T-cell (primary cell): ENCODE measurements around the gene ST8SIA1. TPM values are rescaled to one million over a fixed set of nuclear protein-coding genes. Genes with fewer than 3 reads are reported as not detected.

Source experiments
- ATAC-seq, 4 experiments: fragments of 200-7000 bp in 3 of 4; fragments of 150-1000 bp in 1 of 4; cut with Tn5 transposase; replicated peaks in 1 of 4; 1 replicate in 3 of 4; 2 replicates in 1 of 4; pipeline ENCODE4 v1.10.0; 2021; ENCODE audit warnings: moderate library complexity in 3 of 4, mild to moderate bottlenecking in 2 of 4, moderate number of reproducible peaks in 1 of 4
- CTCF ChIA-PET, 2 donors: fragments of 300-600 bp; sonication (Branson Sonifier 250); formaldehyde crosslinking; loops; one replicate each; lab custom pipeline; 2022; ENCODE audit warnings: antibody characterized with exemption in 2 of 2; lab: Charles Lee
- POLR2A ChIA-PET, 2 donors: fragments of 300-600 bp; sonication (Branson Sonifier 250); formaldehyde crosslinking; loops; one replicate each; lab custom pipeline; 2022; ENCODE audit warnings: antibody characterized with exemption in 2 of 2; lab: Charles Lee
- DNase-seq, 35 experiments: peaks; one replicate each; pipeline versions ENCODE4 v3.0.0 to v3.0.0-alpha.2; 2013 to 2023
- H3K27ac ChIP-seq: one replicate; pipeline ENCODE4 v1.5.1; 2013; ENCODE audit warnings: low read length
- H3K27me3 ChIP-seq, 2 experiments: replicated peaks in 1 of 2; 1 replicate in 1 of 2; 2 replicates in 1 of 2; pipeline versions ENCODE4 v1.6.1 to v1.7.0; 2013; ENCODE audit warnings: low read length in 1 of 2, mixed read lengths in 1 of 2; ENCODE audit not compliant: control insufficient read depth in 2 of 2, insufficient read depth in 2 of 2; ENCODE audit errors: extremely low read depth in 1 of 2
- H3K36me3 ChIP-seq, 2 donors: 1 replicate in 1 of 2; 2 replicates in 1 of 2; pipeline versions ENCODE4 v1.6.1 to v1.7.0; 2013; ENCODE audit warnings: low read length in 1 of 2; ENCODE audit not compliant: control insufficient read depth in 2 of 2, insufficient read depth in 1 of 2; ENCODE audit errors: extremely low read depth in 1 of 2
- H3K4me1 ChIP-seq, 2 experiments: 1 replicate in 1 of 2; 2 replicates in 1 of 2; pipeline versions ENCODE4 v1.6.1 to v1.7.0; 2013; ENCODE audit warnings: low read length in 2 of 2, mixed read lengths in 1 of 2; ENCODE audit not compliant: insufficient read depth in 2 of 2, control insufficient read depth in 1 of 2; ENCODE audit errors: extremely low read depth in 1 of 2
- H3K4me3 ChIP-seq, 2 donors: 1 replicate in 1 of 2; 2 replicates in 1 of 2; pipeline versions ENCODE4 v1.5.1 to v1.7.0; 2013; ENCODE audit warnings: mild to moderate bottlenecking in 2 of 2, low read length in 1 of 2, moderate library complexity in 1 of 2; ENCODE audit not compliant: control insufficient read depth in 1 of 2; ENCODE audit errors: extremely low read depth in 1 of 2
- H3K9me3 ChIP-seq: 2 replicates; pipeline ENCODE4 v1.7.0; 2013
- H3K27ac Mint-ChIP-seq, 2 donors: one replicate each; pipeline ENCODE4 v1.8.0; 2020 to 2021; ENCODE audit warnings: mild to moderate bottlenecking in 2 of 2, mixed read lengths in 2 of 2
- H3K27me3 Mint-ChIP-seq, 2 donors: one replicate each; pipeline ENCODE4 v1.8.0; 2021 to 2022; ENCODE audit warnings: mixed read lengths in 2 of 2
- H3K36me3 Mint-ChIP-seq: one replicate; pipeline ENCODE4 v1.8.0; 2021; ENCODE audit warnings: mixed read lengths
- H3K4me1 Mint-ChIP-seq, 3 donors: one replicate each; pipeline ENCODE4 v1.8.0; 2020 to 2022; ENCODE audit warnings: mixed read lengths in 3 of 3, mild to moderate bottlenecking in 1 of 3
- H3K4me3 Mint-ChIP-seq, 3 donors: one replicate each; pipeline ENCODE4 v1.8.0; 2020 to 2022; ENCODE audit warnings: mild to moderate bottlenecking in 3 of 3, mixed read lengths in 3 of 3, moderate library complexity in 3 of 3
- H3K9me3 Mint-ChIP-seq, 3 donors: one replicate each; pipeline ENCODE4 v1.8.0; 2020 to 2022; ENCODE audit warnings: mixed read lengths in 3 of 3
- WGBS: methylation state at CpG from one replicate; pipeline ENCODE4 v1.1.5; 2013; ENCODE audit warnings: missing lambda C conversion rate; ENCODE audit not compliant: insufficient coverage; 5-methylcytosine and 5-hydroxymethylcytosine counted together
- total RNA-seq, 35 experiments: library from RNA in 6 of 35; stranded (reverse) in 6 of 35; fragments of 120-200 nt in 1 of 35; gene quantifications; one replicate each; pipeline versions ENCODE4 v1.2.1 to v1.2.4 and lab custom pipeline; 2013 to 2026

Gene ST8SIA1
- total RNA-seq, 5 donors from 2014 or later (not counting 1 experiment from before 2014, with no cell fraction given) = 10.8 to 19.8 (median 15.2) TPM

GRCh38 chr12:22206111-22206728 is 128.3 kb downstream of the ST8SIA1 start:
- WGBS = 92% methylated on average over 5 of the region's 6 CpGs

GRCh38 chr12:22204391-22204790 is 130.1 kb downstream of the ST8SIA1 start:
- Mint-ChIP-seq H3K27ac (no peak overlapping the region), H3K36me3 (peaks cover 32% of the 10 kb centered on the region), H3K9me3 (peaks cover 6 to 12% (median 10%) of the 10 kb centered on the region in 3 donors), H3K27me3 (no peaks in the 10 kb centered on the region), H3K4me3 (no peak overlapping the region), H3K4me1 (peaks cover 0 to 1% (median 0%) of the 10 kb centered on the region in 3 donors)
- DNase-seq (no peak), ATAC-seq (no peak)
- Histone ChIP-seq H3K9me3 (peaks cover 3% of the 10 kb centered on the region), H3K36me3 (no peaks in the 10 kb centered on the region), H3K4me3 (no peak overlapping the region), H3K27ac (no peak overlapping the region), H3K27me3 (no peaks in the 10 kb centered on the region), H3K4me1 (no peaks in the 10 kb centered on the region)
- WGBS = 64% methylated on average over 1 of the region's 1 CpG
- POLR2A ChIA-PET = interaction anchor here in 1 of 2 donors (0.5 kb wide), 1 partner anchor 172 kb away, joined by 3 read pairs; no protein-coding TSS in a partner anchor
- CTCF ChIA-PET = no interaction called here

More at GRCh38 chr12:22206111-22206728, 128.3 kb downstream of the ST8SIA1 start:
- no peaks in the 10 kb centered on the region for H3K27me3 ChIP-seq
- Mint-ChIP-seq H3K36me3 (peaks cover 30% of the 10 kb centered on the region), H3K9me3 (peaks cover 6 to 12% (median 10%) of the 10 kb centered on the region in 3 donors), H3K4me1 (peaks cover 0 to 1% (median 0%) of the 10 kb centered on the region in 3 donors), H3K4me3 (no peak overlapping the region), H3K27ac (no peak overlapping the region), H3K27me3 (no peaks in the 10 kb centered on the region)
- POLR2A ChIA-PET = no interaction called here
- DNase-seq (no peak), ATAC-seq (no peak)
- no peak overlapping the region for H3K27ac ChIP-seq
- H3K4me1 ChIP-seq = no peaks in the 10 kb centered on the region
- H3K4me3 ChIP-seq = no peak overlapping the region
- no peaks in the 10 kb centered on the region for H3K36me3 ChIP-seq
- H3K9me3 ChIP-seq = peaks cover 3% of the 10 kb centered on the region
- CTCF ChIA-PET = no interaction called here

- no peaks in the 10 kb centered on the region for H3K4me1 Mint-ChIP-seq
- Histone ChIP-seq H3K4me1 (no peaks in the 10 kb centered on the region), H3K36me3 (no peaks in the 10 kb centered on the region), H3K27me3 (no peaks in the 10 kb centered on the region), H3K4me3 (no peak overlapping the region), H3K27ac (no peak overlapping the region), H3K9me3 (peaks cover 3% of the 10 kb centered on the region)
- H3K36me3 Mint-ChIP-seq = peaks cover 32% of the 10 kb centered on the region
- POLR2A ChIA-PET = no interaction called here
- 33% methylated on average over 2 of the region's 5 CpGs for WGBS
- DNase-seq = no peak
- no peaks in the 10 kb centered on the region for H3K27me3 Mint-ChIP-seq
- CTCF ChIA-PET = no interaction called here
- no peak overlapping the region for H3K4me3 Mint-ChIP-seq
- H3K9me3 Mint-ChIP-seq = peaks cover 6 to 12% (median 10%) of the 10 kb centered on the region in 3 donors
- ATAC-seq = no peak
- no peak overlapping the region for H3K27ac Mint-ChIP-seq
Observed at GRCh38 chr12:22202847-22203246, 131.7 kb downstream of the ST8SIA1 start.

GRCh38 chr12:22201101-22201500 is 133.4 kb downstream of the ST8SIA1 start:
- POLR2A ChIA-PET = no interaction called here
- H3K36me3 ChIP-seq = no peaks in the 10 kb centered on the region

GRCh38 chr12:22196236-22196635 is 138.3 kb downstream of the ST8SIA1 start:
- POLR2A ChIA-PET = no interaction called here
- Mint-ChIP-seq H3K27ac (peak overlapping the region in 1 of 2 donors; percentile 13), H3K4me1 (no peaks in the 10 kb centered on the region), H3K4me3 (no peak overlapping the region), H3K36me3 (peaks cover 2% of the 10 kb centered on the region), H3K27me3 (no peaks in the 10 kb centered on the region), H3K9me3 (no peaks in the 10 kb centered on the region)
- no peaks in the 10 kb centered on the region for H3K27me3 ChIP-seq
- no peaks in the 10 kb centered on the region for H3K9me3 ChIP-seq
- no peaks in the 10 kb centered on the region for H3K4me1 ChIP-seq
- CTCF ChIA-PET = no interaction called here
- no CpG with 5 or more reads among the region's 1 CpG for WGBS
- ATAC-seq (no peak), DNase-seq (no peak)
- H3K27ac ChIP-seq = no peak overlapping the region
- H3K36me3 ChIP-seq = no peaks in the 10 kb centered on the region
- H3K4me3 ChIP-seq = no peak overlapping the region

More at GRCh38 chr12:22201101-22201500, 133.4 kb downstream of the ST8SIA1 start:
- 92% methylated on average over 2 of the region's 3 CpGs for WGBS
- Mint-ChIP-seq H3K36me3 (peaks cover 28% of the 10 kb centered on the region), H3K27me3 (no peaks in the 10 kb centered on the region), H3K27ac (no peak overlapping the region), H3K4me3 (no peak overlapping the region), H3K9me3 (peaks cover 6 to 12% (median 10%) of the 10 kb centered on the region in 3 donors), H3K4me1 (no peaks in the 10 kb centered on the region)
- no peak overlapping the region for H3K4me3 ChIP-seq
- H3K9me3 ChIP-seq = peaks cover 3% of the 10 kb centered on the region
- no peaks in the 10 kb centered on the region for H3K27me3 ChIP-seq
- DNase-seq = no peak
- H3K27ac ChIP-seq = no peak overlapping the region
- H3K4me1 ChIP-seq = no peaks in the 10 kb centered on the region
- ATAC-seq = no peak
- CTCF ChIA-PET = interaction anchor here in 1 of 2 donors (0.6 kb wide), 1 partner anchor 479 kb away, joined by 3 read pairs; no protein-coding TSS in a partner anchor

- Histone ChIP-seq H3K4me3 (no peak overlapping the region), H3K9me3 (no peaks in the 10 kb centered on the region), H3K36me3 (no peaks in the 10 kb centered on the region), H3K27me3 (no peaks in the 10 kb centered on the region), H3K4me1 (no peaks in the 10 kb centered on the region), H3K27ac (no peak overlapping the region)
- no peak for ATAC-seq
- H3K27me3 Mint-ChIP-seq = no peaks in the 10 kb centered on the region
- WGBS = no CpG with 5 or more reads among the region's 1 CpG
- H3K4me1 Mint-ChIP-seq = no peaks in the 10 kb centered on the region
- DNase-seq = no peak
- H3K4me3 Mint-ChIP-seq = no peak overlapping the region
- no peak overlapping the region for H3K27ac Mint-ChIP-seq
- CTCF ChIA-PET = no interaction called here
- no peaks in the 10 kb centered on the region for H3K36me3 Mint-ChIP-seq
- POLR2A ChIA-PET = no interaction called here
- H3K9me3 Mint-ChIP-seq = no peaks in the 10 kb centered on the region
Observed at GRCh38 chr12:22190969-22191368, 143.5 kb downstream of the ST8SIA1 start.
